Activated CD4-positive, alpha-beta T cell treated with anti-CD3 and anti-CD28 coated beads for 36 hours (primary cell): ENCODE measurements around the gene AARS2. TPM values are rescaled to one million over a fixed set of nuclear protein-coding genes. Genes with fewer than 3 reads are reported as not detected.

ENCODE experiments used
- ATAC-seq: fragments of 200-7000 bp; cut with Tn5 transposase; one replicate; pipeline ENCODE4 v1.10.0; 2021; ENCODE audit warnings: mild to moderate bottlenecking, moderate library complexity
- CTCF ChIA-PET: fragments of 350-600 bp; sonication (Branson Sonifier 250); formaldehyde crosslinking; loops from one replicate; lab custom pipeline; 2021; ENCODE audit warnings: antibody characterized with exemption; lab: Charles Lee
- POLR2A ChIA-PET: fragments of 350-600 bp; sonication (Branson Sonifier 250); formaldehyde crosslinking; loops from one replicate; lab custom pipeline; 2021; ENCODE audit warnings: antibody characterized with exemption, inconsistent platforms; lab: Charles Lee
- DNase-seq: peaks from one replicate; pipeline ENCODE4 v3.0.0-alpha.2; 2020
- H3K27ac Mint-ChIP-seq: one replicate; pipeline ENCODE4 v1.8.0; 2021; ENCODE audit warnings: mixed read lengths
- H3K27me3 Mint-ChIP-seq: one replicate; pipeline ENCODE4 v1.8.0; 2021; ENCODE audit warnings: mixed read lengths
- H3K36me3 Mint-ChIP-seq: one replicate; pipeline ENCODE4 v1.8.0; 2021; ENCODE audit warnings: low read depth, mixed read lengths
- H3K4me1 Mint-ChIP-seq: one replicate; pipeline ENCODE4 v1.8.0; 2021; ENCODE audit warnings: mixed read lengths
- H3K4me3 Mint-ChIP-seq: one replicate; pipeline ENCODE4 v1.8.0; 2021; ENCODE audit warnings: mild to moderate bottlenecking, moderate library complexity, mixed read lengths
- H3K9me3 Mint-ChIP-seq: one replicate; pipeline ENCODE4 v1.8.0; 2021; ENCODE audit warnings: low read depth, mixed read lengths
- intact Hi-C, 2 experiments: fragments of 100-400 bp; cut with DNase I in 1 of 2; cut with micrococcal nuclease in 1 of 2; formaldehyde crosslinking; loops; one replicate each; pipeline versions ENCODE4 v1.14.2 to v1.15.1; 2022 to 2024; cut with DNase I, micrococcal nuclease
- total RNA-seq, 2 experiments: library from RNA; stranded (reverse); gene quantifications; one replicate each; pipeline ENCODE4 v1.2.3, GENCODE V29; 2021

AARS2 gene
- total RNA-seq, 2 experiments from 2014 or later, result 15.2 to 17.5 TPM

GRCh38 chr6:44269178-44269920 is 43.8 kb downstream of the AARS2 start:
- Mint-ChIP-seq H3K9me3 (no peaks in the 10 kb centered on the region), H3K27me3 (peaks cover 44% of the 10 kb centered on the region), H3K4me3 (peak overlapping the region; percentile 5), H3K4me1 (peaks cover 32% of the 10 kb centered on the region), H3K27ac (no peak overlapping the region), H3K36me3 (no peaks in the 10 kb centered on the region)
- DNase-seq (no peak), ATAC-seq (peak; percentile 57)
- ChIA-PET POLR2A (interaction anchor here (1.6 kb wide), 1 partner anchor 67 kb away, joined by 3 read pairs; no protein-coding TSS in a partner anchor), CTCF (interaction anchor here (0.6 to 5.2 kb wide), 25 partner anchors 9 to 206 kb away, joined by 3 to 55 read pairs (median 7); partner anchors contain the start of genes AARS2 and SLC29A1)
- intact Hi-C loops, result loop anchor here in 1 of 2 experiments (2.0 to 5.0 kb wide), 2 partner anchors 35 to 188 kb away; no protein-coding TSS in a partner anchor

GRCh38 chr6:44268095-44268628 is 45.0 kb downstream of the AARS2 start:
- Mint-ChIP-seq H3K9me3 (no peaks in the 10 kb centered on the region), H3K27me3 (peaks cover 34% of the 10 kb centered on the region), H3K4me1 (peaks cover 40% of the 10 kb centered on the region), H3K36me3 (peaks cover 5% of the 10 kb centered on the region), H3K4me3 (no peak overlapping the region), H3K27ac (no peak overlapping the region)
- ChIA-PET POLR2A (interaction anchor here (0.6 to 1.6 kb wide), 5 partner anchors 44 to 204 kb away, joined by 3 read pairs; partner anchors contain the start of gene AARS2), CTCF (interaction anchor here (0.6 to 5.2 kb wide), 33 partner anchors 10 to 840 kb away, joined by 3 to 56 read pairs (median 6); partner anchors contain the start of genes AARS2 and SLC29A1)
- ATAC-seq (no peak), DNase-seq (peak; percentile 76)
- intact Hi-C loops, result loop anchor here (1.0 to 5.0 kb wide), 5 partner anchors 36 to 189 kb away; no protein-coding TSS in a partner anchor

GRCh38 chr6:44267252-44267651 is 45.9 kb downstream of the AARS2 start:
- intact Hi-C loops, result loop anchor here in 1 of 2 experiments (5.0 kb wide), 1 partner anchor 190 kb away; no protein-coding TSS in a partner anchor
- ChIA-PET CTCF (interaction anchor here (0.6 to 5.2 kb wide), 17 partner anchors 10 to 640 kb away, joined by 3 to 56 read pairs (median 8); partner anchors contain the start of genes AARS2 and SPATS1), POLR2A (interaction anchor here (0.7 to 1.1 kb wide), 3 partner anchors 38 to 169 kb away, joined by 3 read pairs; no protein-coding TSS in a partner anchor)
- Mint-ChIP-seq H3K4me1 (peaks cover 49% of the 10 kb centered on the region), H3K4me3 (no peak overlapping the region), H3K27ac (no peak overlapping the region), H3K27me3 (peaks cover 26% of the 10 kb centered on the region), H3K9me3 (no peaks in the 10 kb centered on the region), H3K36me3 (peaks cover 14% of the 10 kb centered on the region)
- ATAC-seq, result no peak
- DNase-seq, result no peak

- peaks cover 16% of the 10 kb centered on the region for H3K36me3 Mint-ChIP-seq
- peaks cover 18% of the 10 kb centered on the region for H3K27me3 Mint-ChIP-seq
- intact Hi-C loops, result loop anchor here in 1 of 2 experiments (5.0 kb wide), 1 partner anchor 191 kb away; no protein-coding TSS in a partner anchor
- ATAC-seq (no peak), DNase-seq (no peak)
- peak overlapping the region; percentile 34 for H3K27ac Mint-ChIP-seq
- H3K4me1 Mint-ChIP-seq, result peaks cover 53% of the 10 kb centered on the region
- no peaks in the 10 kb centered on the region for H3K9me3 Mint-ChIP-seq
- ChIA-PET POLR2A (interaction anchor here (1.0 kb wide), 1 partner anchor 39 kb away, joined by 3 read pairs; no protein-coding TSS in a partner anchor), CTCF (interaction anchor here (0.6 to 5.2 kb wide), 8 partner anchors 9 to 639 kb away, joined by 3 to 56 read pairs (median 18); partner anchors contain the start of gene AARS2)
- H3K4me3 Mint-ChIP-seq, result peak overlapping the region; percentile 88
Observed at GRCh38 chr6:44266347-44266746, 46.8 kb downstream of the AARS2 start.

- Mint-ChIP-seq H3K9me3 (no peaks in the 10 kb centered on the region), H3K4me3 (peak overlapping the region; percentile 88), H3K27me3 (peaks cover 14% of the 10 kb centered on the region), H3K36me3 (peaks cover 20% of the 10 kb centered on the region), H3K27ac (peak overlapping the region; percentile 34), H3K4me1 (peaks cover 58% of the 10 kb centered on the region)
- intact Hi-C loops, result loop anchor here (1.0 to 5.0 kb wide), 15 partner anchors 8 to 192 kb away; partner anchors contain the start of genes AARS2 (in 2 of the 2), MRPL14 (in 2 of the 2), SLC35B2 (in 2 of the 2) and TMEM63B (in 2 of the 2)
- ChIA-PET CTCF (interaction anchor here (1.7 to 5.2 kb wide), 4 partner anchors 39 to 72 kb away, joined by 6 to 38 read pairs (median 11); partner anchors contain the start of gene AARS2), POLR2A (no interaction called here)
- ATAC-seq (peak; percentile 45), DNase-seq (no peak)
Observed at GRCh38 chr6:44265722-44266233, 47.4 kb downstream of the AARS2 start.

- intact Hi-C loops, result loop anchor here (1.0 to 5.0 kb wide), 15 partner anchors 8 to 192 kb away; partner anchors contain the start of genes AARS2 (in 2 of the 2), MRPL14 (in 2 of the 2), SLC35B2 (in 2 of the 2) and TMEM63B (in 2 of the 2)
- ChIA-PET CTCF (interaction anchor here (1.1 to 5.2 kb wide), 8 partner anchors 9 to 169 kb away, joined by 4 to 38 read pairs (median 6); partner anchors contain the start of gene AARS2), POLR2A (interaction anchor here (1.4 kb wide), 2 partner anchors 16 to 18 kb away, joined by 5 to 11 read pairs; partner anchors contain the start of gene HSP90AB1)
- Mint-ChIP-seq H3K9me3 (no peaks in the 10 kb centered on the region), H3K27me3 (peaks cover 14% of the 10 kb centered on the region), H3K36me3 (peaks cover 21% of the 10 kb centered on the region), H3K27ac (peak within 1 kb of the TSS; percentile 93), H3K4me1 (peaks cover 58% of the 10 kb centered on the region), H3K4me3 (peak within 1 kb of the TSS; percentile 88)
- peak; percentile 52 for ATAC-seq
- peak; percentile 97 for DNase-seq
Observed at GRCh38 chr6:44265007-44265721, 48.0 kb downstream of the AARS2 start, which contains the start of gene NFKBIE. TSS of gene NFKBIE (minus strand) at chr6:44265551. CDS start at chr6:44265346, 205 bp downstream.

- peak overlapping the region; percentile 88 for H3K4me3 Mint-ChIP-seq
- H3K36me3 Mint-ChIP-seq, result peaks cover 21% of the 10 kb centered on the region
- H3K9me3 Mint-ChIP-seq, result no peaks in the 10 kb centered on the region
- ATAC-seq (peak; percentile 39), DNase-seq (peak; percentile 67)
- intact Hi-C loops, result loop anchor here (1.0 to 5.0 kb wide), 15 partner anchors 7 to 193 kb away; partner anchors contain the start of genes AARS2 (in 2 of the 2), MRPL14 (in 2 of the 2), SLC35B2 (in 2 of the 2) and TMEM63B (in 2 of the 2)
- peak overlapping the region; percentile 93 for H3K27ac Mint-ChIP-seq
- ChIA-PET CTCF (interaction anchor here (0.6 to 5.2 kb wide), 13 partner anchors 8 to 168 kb away, joined by 3 to 38 read pairs (median 5); partner anchors contain the start of gene AARS2), POLR2A (interaction anchor here (1.4 kb wide), 2 partner anchors 15 to 17 kb away, joined by 5 to 11 read pairs; partner anchors contain the start of gene HSP90AB1)
- peaks cover 6% of the 10 kb centered on the region for H3K27me3 Mint-ChIP-seq
- H3K4me1 Mint-ChIP-seq, result peaks cover 50% of the 10 kb centered on the region
Observed at GRCh38 chr6:44264154-44265006, 48.8 kb downstream of the AARS2 start.

GRCh38 chr6:44263354-44264100 is 49.6 kb downstream of the AARS2 start:
- peak overlapping the region; percentile 88 for H3K4me3 Mint-ChIP-seq
- peaks cover 26% of the 10 kb centered on the region for H3K36me3 Mint-ChIP-seq
- ATAC-seq (peak; percentile 33), DNase-seq (peak; percentile 67)
- no peaks in the 10 kb centered on the region for H3K27me3 Mint-ChIP-seq
- no peaks in the 10 kb centered on the region for H3K9me3 Mint-ChIP-seq
- CTCF ChIA-PET, result interaction anchor here (0.8 to 2.5 kb wide), 9 partner anchors 7 to 167 kb away, joined by 3 to 9 read pairs (median 5); no protein-coding TSS in a partner anchor
- peak overlapping the region; percentile 93 for H3K27ac Mint-ChIP-seq
- POLR2A ChIA-PET, result interaction anchor here (1.4 to 2.4 kb wide), 3 partner anchors 9 to 16 kb away, joined by 5 to 12 read pairs (median 7); partner anchors contain the start of gene HSP90AB1
- peaks cover 45% of the 10 kb centered on the region for H3K4me1 Mint-ChIP-seq
- intact Hi-C loops, result loop anchor here (2.0 kb wide), 4 partner anchors 39 to 167 kb away; partner anchors contain the start of genes MRPL14 (in 1 of the 2) and TMEM63B (in 1 of the 2)
